ENCODE results near the gene CBFB. TPM values are rescaled to one million over a fixed set of nuclear protein-coding genes. Genes with fewer than 3 reads are reported as not detected.

CBFB gene
- polyA plus RNA-seq, 1 donor (not counting 4 experiments of a cell fraction or from before 2014, with no cell fraction given) = 39.7 TPM

- Histone ChIP-seq H4K20me1 (ENCODE audit: control insufficient read depth, extremely low read depth, insufficient read depth, low read length) (no peaks in the 10 kb centered on the region), H3K9me1 (ENCODE audit: control insufficient read depth, extremely low read depth, insufficient read depth, low read length) (no peaks in the 10 kb centered on the region), H3K4me1 (ENCODE audit: control insufficient read depth, extremely low read depth, insufficient read depth, low read length) (no peaks in the 10 kb centered on the region), H3K4me2 (ENCODE audit: control insufficient read depth, extremely low read depth, insufficient read depth, low read depth, low read length) (no peak overlapping the region), H3K27me3 (ENCODE audit: control insufficient read depth, extremely low read depth, insufficient read depth, low read length) (no peaks in the 10 kb centered on the region), H2AFZ (ENCODE audit: control insufficient read depth, low read length) (no peak overlapping the region), H3K9ac (ENCODE audit: control insufficient read depth, extremely low read depth, insufficient read depth, low read length) (no peak overlapping the region), H3K36me3 (ENCODE audit: control insufficient read depth in 2 of 2, extremely low read depth in 1 of 2, insufficient read depth in 2 of 2, low read length in 2 of 2) (peaks cover 23 to 36% of the 10 kb centered on the region in 2 experiments), H3K4me3 (ENCODE audit: control insufficient read depth in 2 of 3, extremely low read depth in 1 of 3, insufficient read depth in 2 of 3, low read depth in 1 of 3, low read length in 3 of 3) (no peak overlapping the region), H3K79me2 (ENCODE audit: control insufficient read depth, insufficient read depth, low read length) (no peaks in the 10 kb centered on the region), H3K27ac (ENCODE audit: control insufficient read depth, insufficient read depth, low read length) (no peak overlapping the region), H3K9me3 (ENCODE audit: control insufficient read depth, low read depth, low read length) (no peaks in the 10 kb centered on the region)
- dilution Hi-C loops (cut with MboI; ENCODE audit: extremely low pct_ligation_motif_present, low sequenced_read_pairs) = no loop called here
- FAIRE-seq (no peak), DNase-seq (ENCODE audit: low read depth, low spot score) (no peak)
- TF ChIP-seq CTCF (optimal IDR thresholded peaks at IDR 0.05 in 1 of 3, IDR thresholded peaks at IDR 0.05 in 1 of 3, conservative IDR thresholded peaks at IDR 0.05 in 1 of 3; ENCODE audit: extremely low read depth in 1 of 3, insufficient read depth in 2 of 3, low read length in 3 of 3) = no peak
- no peak for TF ChIP-seq EZH2 (IDR thresholded peaks at IDR 0.05; ENCODE audit: low read length)
Observed at GRCh38 chr16:67128417-67128816, 99.5 kb downstream of the CBFB start.

GRCh38 chr16:67128887-67129286 is 99.9 kb downstream of the CBFB start:
- Histone ChIP-seq H3K4me1 (ENCODE audit: control insufficient read depth, extremely low read depth, insufficient read depth, low read length) (no peaks in the 10 kb centered on the region), H3K36me3 (ENCODE audit: control insufficient read depth in 2 of 2, extremely low read depth in 1 of 2, insufficient read depth in 2 of 2, low read length in 2 of 2) (peaks cover 24 to 36% of the 10 kb centered on the region in 2 experiments), H3K79me2 (ENCODE audit: control insufficient read depth, insufficient read depth, low read length) (no peaks in the 10 kb centered on the region), H3K9me1 (ENCODE audit: control insufficient read depth, extremely low read depth, insufficient read depth, low read length) (no peaks in the 10 kb centered on the region), H3K27me3 (ENCODE audit: control insufficient read depth, extremely low read depth, insufficient read depth, low read length) (no peaks in the 10 kb centered on the region), H3K9me3 (ENCODE audit: control insufficient read depth, low read depth, low read length) (no peaks in the 10 kb centered on the region), H4K20me1 (ENCODE audit: control insufficient read depth, extremely low read depth, insufficient read depth, low read length) (no peaks in the 10 kb centered on the region), H3K9ac (ENCODE audit: control insufficient read depth, extremely low read depth, insufficient read depth, low read length) (no peak overlapping the region), H2AFZ (ENCODE audit: control insufficient read depth, low read length) (no peak overlapping the region), H3K4me3 (ENCODE audit: control insufficient read depth in 2 of 3, extremely low read depth in 1 of 3, insufficient read depth in 2 of 3, low read depth in 1 of 3, low read length in 3 of 3) (no peak overlapping the region), H3K27ac (ENCODE audit: control insufficient read depth, insufficient read depth, low read length) (no peak overlapping the region), H3K4me2 (ENCODE audit: control insufficient read depth, extremely low read depth, insufficient read depth, low read depth, low read length) (no peak overlapping the region)
- FAIRE-seq (no peak), DNase-seq (ENCODE audit: low read depth, low spot score) (no peak)
- TF ChIP-seq EZH2 (IDR thresholded peaks at IDR 0.05; ENCODE audit: low read length) = no peak
- no peak for TF ChIP-seq CTCF (optimal IDR thresholded peaks at IDR 0.05 in 1 of 3, IDR thresholded peaks at IDR 0.05 in 1 of 3, conservative IDR thresholded peaks at IDR 0.05 in 1 of 3; ENCODE audit: extremely low read depth in 1 of 3, insufficient read depth in 2 of 3, low read length in 3 of 3)
- dilution Hi-C loops (cut with MboI; ENCODE audit: extremely low pct_ligation_motif_present, low sequenced_read_pairs) = no loop called here
